Kidney (tissue), 14 donors: ENCODE results near the gene GJB2. TPM values are rescaled to one million over a fixed set of nuclear protein-coding genes. Genes with fewer than 3 reads are reported as not detected.

Experiments
- DNase-seq, 5 donors: peaks; one replicate each; pipeline ENCODE4 v3.0.0-alpha.2; 2013 to 2020
- FAIRE-seq: peaks from 2 replicates; lab custom pipeline; 2012; peaks lifted over from hg19 to GRCh38; lab: Jason Lieb, UNC
- H3K27ac ChIP-seq, 2 donors: one replicate each; pipeline ENCODE4 v1.7.0; 2013; ENCODE audit warnings: low read depth in 2 of 2, low read length in 2 of 2, inconsistent platforms in 1 of 2
- H3K27me3 ChIP-seq: one replicate; pipeline ENCODE4 v1.7.1; 2013; ENCODE audit warnings: low read length, inconsistent platforms; ENCODE audit not compliant: control insufficient read depth, insufficient read depth
- H3K36me3 ChIP-seq, 3 donors: one replicate each; pipeline versions ENCODE4 v1.7.0 to v1.7.1; 2013; ENCODE audit warnings: low read length in 3 of 3, control low read depth in 1 of 3, inconsistent platforms in 1 of 3; ENCODE audit not compliant: insufficient read depth in 3 of 3, control insufficient read depth in 2 of 3
- H3K4me1 ChIP-seq, 3 donors: one replicate each; pipeline versions ENCODE4 v1.7.0 to v1.7.1; 2013; ENCODE audit warnings: low read length in 3 of 3, inconsistent platforms in 1 of 3, low read depth in 1 of 3; ENCODE audit not compliant: control insufficient read depth in 2 of 3, insufficient read depth in 2 of 3
- H3K4me3 ChIP-seq, 3 donors: one replicate each; pipeline versions ENCODE4 v1.7.0 to v1.8.1; 2013; ENCODE audit warnings: low read length in 3 of 3, control low read depth in 1 of 3, inconsistent platforms in 1 of 3
- H3K9ac ChIP-seq, 3 donors: one replicate each; pipeline versions ENCODE4 v1.7.0 to v1.7.1; 2013; ENCODE audit warnings: low read length in 3 of 3, control low read depth in 1 of 3, inconsistent platforms in 1 of 3
- H3K9me3 ChIP-seq, 3 donors: one replicate each; pipeline versions ENCODE4 v1.7.0 to v1.7.1; 2013; ENCODE audit warnings: low read length in 3 of 3, control low read depth in 1 of 3, inconsistent platforms in 1 of 3; ENCODE audit not compliant: control insufficient read depth in 2 of 3, insufficient read depth in 1 of 3
- intact Hi-C: fragments of 100-400 bp; cut with DNase I; formaldehyde crosslinking; loops from one replicate; pipeline ENCODE4 v1.11.1; 2022
- polyA plus RNA-seq: library from polyadenylated mRNA; stranded (reverse); fragments of 350-450 nt; fragmentation: Illumina TruSeq; extraction: RNeasy Lipid Tissue Mini Kit (QIAGEN cat#74804); gene quantifications from one replicate; pipeline ENCODE4 v1.2.3, GENCODE V29; 2014; ENCODE audit warnings: low read depth, low replicate concordance; ENCODE audit not compliant: insufficient read depth
- total RNA-seq: library from RNA; stranded (reverse); fragmentation: NEBNext Ultra II Directional; extraction: Animal tissue kit (Norgen Biotek cat#: 25700); gene quantifications from one replicate; pipeline ENCODE4 v1.2.1, GENCODE V29; 2021
- TF ChIP-seq, protein P1 (sequence below): IDR thresholded peaks from 3 replicates; pipeline ENCODE4 v1.5.1; 2012; ENCODE audit warnings: mild to moderate bottlenecking, moderate library complexity, borderline replicate concordance; ENCODE audit not compliant: insufficient read depth; ENCODE audit errors: extremely low read depth
- donor health status: control.
- donor health status: control.
- donor health status: control.
- donor health status: control.
- donor health status: control.
- donor health status: DM: yes; HTN: yes; CAD: no.
- donor health status: Normal renal cell carcinoma (clear cell type).

GJB2 gene
- total and polyA plus RNA-seq, 2 donors from 2014 or later, result 5.0 to 13.1 TPM

- H3K9ac ChIP-seq, result no peak overlapping the region
- H3K4me1 ChIP-seq, result no peaks in the 10 kb centered on the region
- no peak overlapping the region for H3K4me3 ChIP-seq
- no peak overlapping the region for H3K27ac ChIP-seq
- H3K36me3 ChIP-seq, result no peaks in the 10 kb centered on the region
- no peaks in the 10 kb centered on the region for H3K27me3 ChIP-seq
- TF ChIP-seq, protein P1, sequence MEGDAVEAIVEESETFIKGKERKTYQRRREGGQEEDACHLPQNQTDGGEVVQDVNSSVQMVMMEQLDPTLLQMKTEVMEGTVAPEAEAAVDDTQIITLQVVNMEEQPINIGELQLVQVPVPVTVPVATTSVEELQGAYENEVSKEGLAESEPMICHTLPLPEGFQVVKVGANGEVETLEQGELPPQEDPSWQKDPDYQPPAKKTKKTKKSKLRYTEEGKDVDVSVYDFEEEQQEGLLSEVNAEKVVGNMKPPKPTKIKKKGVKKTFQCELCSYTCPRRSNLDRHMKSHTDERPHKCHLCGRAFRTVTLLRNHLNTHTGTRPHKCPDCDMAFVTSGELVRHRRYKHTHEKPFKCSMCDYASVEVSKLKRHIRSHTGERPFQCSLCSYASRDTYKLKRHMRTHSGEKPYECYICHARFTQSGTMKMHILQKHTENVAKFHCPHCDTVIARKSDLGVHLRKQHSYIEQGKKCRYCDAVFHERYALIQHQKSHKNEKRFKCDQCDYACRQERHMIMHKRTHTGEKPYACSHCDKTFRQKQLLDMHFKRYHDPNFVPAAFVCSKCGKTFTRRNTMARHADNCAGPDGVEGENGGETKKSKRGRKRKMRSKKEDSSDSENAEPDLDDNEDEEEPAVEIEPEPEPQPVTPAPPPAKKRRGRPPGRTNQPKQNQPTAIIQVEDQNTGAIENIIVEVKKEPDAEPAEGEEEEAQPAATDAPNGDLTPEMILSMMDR, result no peak
- no peak for FAIRE-seq
- H3K9me3 ChIP-seq, result no peaks in the 10 kb centered on the region
- intact Hi-C loops, result no loop called here
- DNase-seq, result no peak
These were observed 44.1 kb downstream of the GJB2 start for GRCh38 chr13:20148501-20149183.

GRCh38 chr13:20146381-20146780 lies 46.4 kb downstream of the GJB2 start:
- TF ChIP-seq, protein P1, result no peak
- Histone ChIP-seq H3K36me3 (no peaks in the 10 kb centered on the region), H3K27me3 (peaks cover 5% of the 10 kb centered on the region), H3K9ac (no peak overlapping the region), H3K27ac (no peak overlapping the region), H3K4me1 (no peaks in the 10 kb centered on the region), H3K9me3 (no peaks in the 10 kb centered on the region), H3K4me3 (no peak overlapping the region)
- DNase-seq (no peak), FAIRE-seq (no peak)
- intact Hi-C loops, result no loop called here

GRCh38 chr13:20145521-20145920 lies 47.2 kb downstream of the GJB2 start:
- H3K27me3 ChIP-seq, result peaks cover 5% of the 10 kb centered on the region
- H3K27ac ChIP-seq, result no peak overlapping the region
- no peak overlapping the region for H3K4me3 ChIP-seq
- no peak for FAIRE-seq
- TF ChIP-seq, protein P1, result no peak
- no peaks in the 10 kb centered on the region for H3K4me1 ChIP-seq
- no peak for DNase-seq
- intact Hi-C loops, result no loop called here
- no peak overlapping the region for H3K9ac ChIP-seq
- H3K9me3 ChIP-seq, result no peaks in the 10 kb centered on the region
- H3K36me3 ChIP-seq, result no peaks in the 10 kb centered on the region
